ENCODE measurements around the gene GBP7.

DNA sequence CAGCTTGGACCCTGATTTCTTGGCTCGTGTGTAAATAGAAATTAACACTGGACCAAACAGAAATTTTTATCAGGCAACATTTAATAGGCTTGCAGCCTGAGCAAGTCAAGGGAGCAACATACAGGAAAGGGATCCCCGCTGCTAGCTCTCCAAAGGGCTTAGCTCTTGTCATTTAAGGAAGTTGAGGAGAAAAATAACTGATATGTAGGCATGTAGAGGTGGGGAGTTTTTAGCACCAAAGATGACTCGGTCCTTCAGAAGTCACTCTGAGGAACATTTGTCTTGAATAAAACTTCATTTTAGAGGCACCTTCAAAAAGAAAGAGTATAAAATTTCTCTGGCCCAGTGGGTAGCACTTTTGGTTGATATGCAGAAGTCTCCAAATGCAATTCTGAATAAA is 76.9 kb downstream of the GBP7 start:
- TF ChIP-seq, protein P1, sequence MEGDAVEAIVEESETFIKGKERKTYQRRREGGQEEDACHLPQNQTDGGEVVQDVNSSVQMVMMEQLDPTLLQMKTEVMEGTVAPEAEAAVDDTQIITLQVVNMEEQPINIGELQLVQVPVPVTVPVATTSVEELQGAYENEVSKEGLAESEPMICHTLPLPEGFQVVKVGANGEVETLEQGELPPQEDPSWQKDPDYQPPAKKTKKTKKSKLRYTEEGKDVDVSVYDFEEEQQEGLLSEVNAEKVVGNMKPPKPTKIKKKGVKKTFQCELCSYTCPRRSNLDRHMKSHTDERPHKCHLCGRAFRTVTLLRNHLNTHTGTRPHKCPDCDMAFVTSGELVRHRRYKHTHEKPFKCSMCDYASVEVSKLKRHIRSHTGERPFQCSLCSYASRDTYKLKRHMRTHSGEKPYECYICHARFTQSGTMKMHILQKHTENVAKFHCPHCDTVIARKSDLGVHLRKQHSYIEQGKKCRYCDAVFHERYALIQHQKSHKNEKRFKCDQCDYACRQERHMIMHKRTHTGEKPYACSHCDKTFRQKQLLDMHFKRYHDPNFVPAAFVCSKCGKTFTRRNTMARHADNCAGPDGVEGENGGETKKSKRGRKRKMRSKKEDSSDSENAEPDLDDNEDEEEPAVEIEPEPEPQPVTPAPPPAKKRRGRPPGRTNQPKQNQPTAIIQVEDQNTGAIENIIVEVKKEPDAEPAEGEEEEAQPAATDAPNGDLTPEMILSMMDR (IDR thresholded peaks at IDR 0.05): no peak
- no peak for TF ChIP-seq POLR2A (IDR thresholded peaks at IDR 0.05)

All from Peyer's patch (tissue), 4 donors.